ENCODE results near the gene SPIN1. TPM values are rescaled to one million over a fixed set of nuclear protein-coding genes. Genes with fewer than 3 reads are reported as not detected.

SPIN1 gene
- total and polyA plus RNA-seq, 2 of the 8 experiments (the other 6 are each of a cell fraction or from before 2014, with no cell fraction given): 69.9 to 139 TPM

DNA sequence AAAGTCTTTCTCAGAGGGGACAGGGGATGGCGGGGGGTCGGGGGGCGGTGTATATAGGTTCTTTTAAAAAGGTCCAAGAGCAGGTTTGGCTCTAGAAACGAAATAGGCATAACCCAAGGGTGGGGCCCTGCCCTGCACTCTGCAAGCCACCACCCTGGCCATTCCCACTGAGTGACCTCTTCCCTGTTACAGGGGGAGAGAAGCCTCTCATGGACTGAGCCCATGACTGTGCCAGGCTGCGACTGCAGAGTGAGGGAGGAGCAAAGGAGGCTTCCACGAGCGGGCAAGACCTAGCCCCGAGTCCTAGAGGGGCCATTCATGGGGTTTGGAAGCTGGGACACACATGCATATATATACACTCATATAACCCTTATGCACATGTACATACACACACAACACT lies 136.7 kb downstream of the SPIN1 start:
- no peak overlapping the region for H2BK5ac ChIP-seq (ENCODE audit: low read depth, low read length)
- POLR2A ChIA-PET (ENCODE audit: partially characterized antibody): no interaction called here

More for the DNA sequence above, 136.7 kb downstream of the SPIN1 start:
- Histone ChIP-seq H3K56ac (replicated peaks; ENCODE audit: insufficient read length, low read depth, low read length) (no peak overlapping the region), H3K4me1 (replicated peaks in 1 of 4; ENCODE audit: control insufficient read depth in 3 of 4, insufficient read depth in 4 of 4, low read length in 3 of 4) (peaks cover 0 to 11% (median 4%) of the 10 kb centered on the region in 4 experiments; a peak in 5 of 7 replicates), H2BK15ac (ENCODE audit: low read length) (no peak overlapping the region), H4K8ac (ENCODE audit: extremely low read depth, insufficient read depth, low read length) (no peak overlapping the region), H2AFZ (ENCODE audit: low read length) (no peak overlapping the region), H3K9me3 (ENCODE audit: insufficient read depth in 2 of 2, low read depth in 1 of 2, low read length in 1 of 2) (no peaks in the 10 kb centered on the region), H4K5ac (ENCODE audit: insufficient read length, low read depth, low read length) (no peak overlapping the region), H3K4me3 (ENCODE audit: extremely low read depth in 1 of 4, insufficient read depth in 2 of 4, low read depth in 3 of 4, low read length in 4 of 4) (no peak overlapping the region), H3K23me2 (ENCODE audit: low read depth, low read length) (no peaks in the 10 kb centered on the region), H2AK5ac (ENCODE audit: low read depth, low read length) (no peak overlapping the region), H4K91ac (replicated peaks; ENCODE audit: insufficient read length, low read length) (no peak overlapping the region), H3K14ac (ENCODE audit: insufficient read length) (no peak overlapping the region), H3K4me2 (ENCODE audit: insufficient read depth in 1 of 2, low read depth in 2 of 2, low read length in 2 of 2) (no peak overlapping the region), H3K18ac (ENCODE audit: extremely low read depth, low read length) (no peak overlapping the region), H3K9ac (replicated peaks in 1 of 4; ENCODE audit: extremely low read depth in 1 of 4, low read depth in 3 of 4, low read length in 3 of 4) (no peak overlapping the region), H3K36me3 (ENCODE audit: control insufficient read depth in 2 of 4, insufficient read depth in 4 of 4, low read length in 3 of 4) (no peaks in the 10 kb centered on the region), H3K23ac (ENCODE audit: insufficient read length) (no peak overlapping the region), H4K20me1 (replicated peaks in 1 of 2; ENCODE audit: control insufficient read depth in 1 of 2, insufficient read depth in 2 of 2, low read length in 2 of 2) (no peaks in the 10 kb centered on the region), H3K79me1 (ENCODE audit: low read depth, low read length) (no peaks in the 10 kb centered on the region), H3K4ac (replicated peaks; ENCODE audit: insufficient read length, low read depth, low read length) (no peak overlapping the region), H2BK20ac (ENCODE audit: low read length) (no peak overlapping the region), H3K27me3 (replicated peaks in 1 of 4; ENCODE audit: control insufficient read depth in 3 of 4, extremely low read depth in 1 of 4, insufficient read depth in 3 of 4, low read length in 3 of 4) (no peaks in the 10 kb centered on the region), H3K79me2 (ENCODE audit: control insufficient read depth in 1 of 2, insufficient read depth in 2 of 2, low read length in 2 of 2) (no peaks in the 10 kb centered on the region), H2BK120ac (replicated peaks; ENCODE audit: low read depth, low read length) (no peak overlapping the region), H2BK12ac (ENCODE audit: low read depth, low read length) (no peak overlapping the region), H3K27ac (ENCODE audit: low read depth, low read length) (no peak overlapping the region)
- CTCF ChIA-PET (ENCODE audit: partially characterized antibody): no interaction called here
- no peak for FAIRE-seq
- 89% methylated on average over 5 of the region's 8 CpGs; no CpG with 5 or more reads in 1 of the 2 experiments for WGBS, 2 experiments (ENCODE audit: extremely low coverage in 1 of 2, insufficient coverage in 1 of 2, insufficient read length in 1 of 2, insufficient replicate concordance in 2 of 2, low coverage in 1 of 2, low lambda C conversion rate in 2 of 2, missing lambda C conversion rate in 1 of 2)
- no peak for DNase-seq (ENCODE audit: low read depth in 1 of 2, low spot score in 2 of 2)
- TF ChIP-seq TBP (IDR thresholded peaks at IDR 0.05; ENCODE audit: low read depth, low read length) (no peak), SP1 (IDR thresholded peaks at IDR 0.05; ENCODE audit: low read depth, low read length) (no peak), E2F6 (IDR thresholded peaks at IDR 0.05) (no peak), TCF12 (IDR thresholded peaks at IDR 0.05; ENCODE audit: low read depth, low read length) (no peak), SAP30 (IDR thresholded peaks at IDR 0.05; ENCODE audit: insufficient read depth, insufficient replicate concordance, low read length) (no peak), GTF2F1 (IDR thresholded peaks at IDR 0.05; ENCODE audit: borderline replicate concordance, low read depth, low read length) (no peak)
